ENCODE results near the gene FOXP1. TPM values are rescaled to one million over a fixed set of nuclear protein-coding genes. Genes with fewer than 3 reads are reported as not detected.

The FOXP1 gene
- total RNA-seq, 1 experiment from 2014 or later: 75.3 TPM

DNA sequence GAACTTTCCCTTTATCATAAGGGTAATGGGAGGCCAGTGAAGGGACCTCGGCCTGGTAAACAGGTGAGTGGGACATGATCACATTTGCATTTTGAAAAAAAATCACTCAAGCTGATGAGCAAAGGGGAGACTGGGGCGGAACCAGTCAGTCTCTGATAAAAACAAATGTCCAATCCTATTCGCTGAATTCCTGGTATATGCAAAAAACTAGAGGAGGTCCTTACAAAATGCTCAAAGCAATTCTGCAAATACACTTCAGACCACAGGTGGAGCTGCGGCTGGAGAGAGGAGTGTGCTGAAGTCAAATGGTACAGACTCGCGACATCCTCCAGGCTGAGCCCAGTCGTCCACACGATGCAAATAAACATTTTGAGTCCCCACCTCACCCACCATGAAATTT, 166.7 kb downstream of the FOXP1 start:
- Mint-ChIP-seq H3K4me3 (no peak overlapping the region), H3K4me1 (peaks cover 15 to 16% of the 10 kb centered on the region in 2 experiments), H3K27me3 (ENCODE audit: low read depth) (no peaks in the 10 kb centered on the region), H3K27ac (no peak overlapping the region; a peak in 1 of 7 replicates), H3K9me3 (no peaks in the 10 kb centered on the region; a peak in 1 of 5 replicates), H3K36me3 (ENCODE audit: insufficient read depth in 1 of 3, low read depth in 3 of 3) (no peaks in the 10 kb centered on the region)
- no peaks in the 10 kb centered on the region for H3K79me1 ChIP-seq (ENCODE audit: insufficient read depth, low read depth, low read length, poor library complexity, severe bottlenecking)
- H2BK20ac ChIP-seq (ENCODE audit: low read depth, low read length, poor library complexity, severe bottlenecking): no peak overlapping the region
- no peak overlapping the region for H3K9ac ChIP-seq (ENCODE audit: extremely low read depth, insufficient read length, low read length)
- no peaks in the 10 kb centered on the region for H3K9me3 ChIP-seq (ENCODE audit: control insufficient read depth, low read depth, low read length)
- DNase-seq: peak; percentile 59
- no peak overlapping the region for H3K23ac ChIP-seq (ENCODE audit: insufficient read length, low read depth, low read length)
- WGBS (ENCODE audit: extremely low coverage, insufficient read length, low lambda C conversion rate): no CpG with 5 or more reads among the region's 8 CpGs
- H2BK5ac ChIP-seq (ENCODE audit: insufficient read length, low read length): no peak overlapping the region
- H3K56ac ChIP-seq (ENCODE audit: insufficient read length, low read depth, low read length): no peak overlapping the region
- no peak overlapping the region for H2BK120ac ChIP-seq (ENCODE audit: low read depth, low read length, poor library complexity, severe bottlenecking)
- H3K4me2 ChIP-seq (ENCODE audit: insufficient read depth, insufficient read length, low read length): no peak overlapping the region
- no peak overlapping the region for H4K5ac ChIP-seq (ENCODE audit: insufficient read length, low read depth, low read length)
- H4K91ac ChIP-seq (ENCODE audit: insufficient read length, low read depth, low read length): no peak overlapping the region
- H3K27me3 ChIP-seq (ENCODE audit: insufficient read depth, low read length): no peaks in the 10 kb centered on the region
- H3K23me2 ChIP-seq (ENCODE audit: insufficient read length, low read depth, low read length, poor library complexity, severe bottlenecking): no peaks in the 10 kb centered on the region
- no peak overlapping the region for H4K8ac ChIP-seq (replicated peaks; ENCODE audit: insufficient read length, low read depth, low read length)
- H3K79me2 ChIP-seq (ENCODE audit: insufficient read depth, low read length): no peaks in the 10 kb centered on the region
- no peak overlapping the region for H2BK15ac ChIP-seq (ENCODE audit: low read depth, low read length)
- no peak overlapping the region for H2AFZ ChIP-seq (ENCODE audit: low read length)
- TF ChIP-seq, protein P1, sequence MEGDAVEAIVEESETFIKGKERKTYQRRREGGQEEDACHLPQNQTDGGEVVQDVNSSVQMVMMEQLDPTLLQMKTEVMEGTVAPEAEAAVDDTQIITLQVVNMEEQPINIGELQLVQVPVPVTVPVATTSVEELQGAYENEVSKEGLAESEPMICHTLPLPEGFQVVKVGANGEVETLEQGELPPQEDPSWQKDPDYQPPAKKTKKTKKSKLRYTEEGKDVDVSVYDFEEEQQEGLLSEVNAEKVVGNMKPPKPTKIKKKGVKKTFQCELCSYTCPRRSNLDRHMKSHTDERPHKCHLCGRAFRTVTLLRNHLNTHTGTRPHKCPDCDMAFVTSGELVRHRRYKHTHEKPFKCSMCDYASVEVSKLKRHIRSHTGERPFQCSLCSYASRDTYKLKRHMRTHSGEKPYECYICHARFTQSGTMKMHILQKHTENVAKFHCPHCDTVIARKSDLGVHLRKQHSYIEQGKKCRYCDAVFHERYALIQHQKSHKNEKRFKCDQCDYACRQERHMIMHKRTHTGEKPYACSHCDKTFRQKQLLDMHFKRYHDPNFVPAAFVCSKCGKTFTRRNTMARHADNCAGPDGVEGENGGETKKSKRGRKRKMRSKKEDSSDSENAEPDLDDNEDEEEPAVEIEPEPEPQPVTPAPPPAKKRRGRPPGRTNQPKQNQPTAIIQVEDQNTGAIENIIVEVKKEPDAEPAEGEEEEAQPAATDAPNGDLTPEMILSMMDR (conservative IDR thresholded peaks at IDR 0.05): peak; percentile 60
- H3K14ac ChIP-seq (ENCODE audit: insufficient read depth, low read length): no peak overlapping the region
- no peak overlapping the region for H2AK5ac ChIP-seq (ENCODE audit: insufficient read length, low read length)
- H3K18ac ChIP-seq (ENCODE audit: insufficient read length, low read depth, low read length): no peak overlapping the region
- H3K4me1 ChIP-seq (ENCODE audit: insufficient read depth, low read length): no peaks in the 10 kb centered on the region
- no peak overlapping the region for H3T11ph ChIP-seq (ENCODE audit: low read length)
- H3K4ac ChIP-seq (ENCODE audit: low read depth, low read length): no peak overlapping the region
- H2BK12ac ChIP-seq (ENCODE audit: insufficient read length, low read depth, low read length): no peak overlapping the region
- peaks cover under 1% of the 10 kb centered on the region for H4K20me1 ChIP-seq (ENCODE audit: control insufficient read depth, insufficient read depth, insufficient read length)
- H3K27ac ChIP-seq (ENCODE audit: insufficient read length, low read depth, low read length): no peak overlapping the region

Data from H9 (cell line).